Astrocyte (in vitro differentiated cells and primary cell): ENCODE measurements around the gene PIM3. TPM values are rescaled to one million over a fixed set of nuclear protein-coding genes. Genes with fewer than 3 reads are reported as not detected.

ENCODE experiments used
- DNase-seq: peaks from one replicate; pipeline ENCODE4 v3.0.0-alpha.2; 2010; ENCODE audit warnings: low read depth
- FAIRE-seq: peaks from 2 replicates; lab custom pipeline; 2011; peaks lifted over from hg19 to GRCh38; lab: Jason Lieb, UNC
- H2AFZ ChIP-seq: 2 replicates; pipeline ENCODE4 v1.6.0; 2012; ENCODE audit warnings: low read depth, low read length, inconsistent platforms
- H3K27ac ChIP-seq: 2 replicates; pipeline ENCODE4 v1.5.1; 2011; ENCODE audit warnings: low read depth, low read length, inconsistent platforms
- H3K27me3 ChIP-seq: 2 replicates; pipeline ENCODE4 v1.6.0; 2011; ENCODE audit warnings: low read length, inconsistent platforms; ENCODE audit not compliant: insufficient read depth
- H3K36me3 ChIP-seq: 2 replicates; pipeline ENCODE4 v1.5.1; 2011; ENCODE audit warnings: low read length, inconsistent platforms; ENCODE audit not compliant: insufficient read depth
- H3K4me1 ChIP-seq: 2 replicates; pipeline ENCODE4 v1.5.1; 2011; ENCODE audit warnings: low read length, inconsistent platforms; ENCODE audit not compliant: insufficient read depth
- H3K4me2 ChIP-seq: 2 replicates; pipeline ENCODE4 v1.6.0; 2012; ENCODE audit warnings: low read length, inconsistent platforms
- H3K4me3 ChIP-seq: 2 replicates; pipeline ENCODE4 v1.5.1; 2011; ENCODE audit warnings: low read depth, mild to moderate bottlenecking, low read length, inconsistent platforms; ENCODE audit not compliant: insufficient read depth
- H3K79me2 ChIP-seq: 2 replicates; pipeline ENCODE4 v1.6.0; 2012; ENCODE audit warnings: mild to moderate bottlenecking, low read length, inconsistent platforms; ENCODE audit not compliant: insufficient read depth
- H3K9ac ChIP-seq: 2 replicates; pipeline ENCODE4 v1.6.0; 2012; ENCODE audit warnings: mild to moderate bottlenecking, low read length, inconsistent platforms
- H3K9me3 ChIP-seq: 2 replicates; pipeline ENCODE4 v1.5.1; 2012; ENCODE audit warnings: low read depth, mild to moderate bottlenecking, low read length, inconsistent platforms; ENCODE audit not compliant: insufficient read depth
- H4K20me1 ChIP-seq: 2 replicates; pipeline ENCODE4 v1.6.0; 2012; ENCODE audit warnings: low read length, inconsistent platforms; ENCODE audit not compliant: insufficient read depth
- H3K27ac Mint-ChIP-seq: one replicate; pipeline ENCODE4 v1.8.0; 2021; ENCODE audit warnings: mild to moderate bottlenecking, mixed read lengths; ENCODE audit not compliant: unreplicated experiment
- H3K27me3 Mint-ChIP-seq: one replicate; pipeline ENCODE4 v1.8.0; 2021; ENCODE audit warnings: low read depth, mixed read lengths; ENCODE audit not compliant: unreplicated experiment
- H3K36me3 Mint-ChIP-seq: one replicate; pipeline ENCODE4 v1.8.0; 2021; ENCODE audit warnings: low read depth, mixed read lengths; ENCODE audit not compliant: unreplicated experiment
- H3K4me1 Mint-ChIP-seq: one replicate; pipeline ENCODE4 v1.8.0; 2021; ENCODE audit warnings: low read depth, mixed read lengths; ENCODE audit not compliant: unreplicated experiment
- H3K4me3 Mint-ChIP-seq: one replicate; pipeline ENCODE4 v1.8.0; 2021; ENCODE audit warnings: mild to moderate bottlenecking, moderate library complexity, mixed read lengths; ENCODE audit not compliant: unreplicated experiment
- H3K9me3 Mint-ChIP-seq: one replicate; pipeline ENCODE4 v1.8.0; 2021; ENCODE audit warnings: mild to moderate bottlenecking, mixed read lengths; ENCODE audit not compliant: unreplicated experiment
- EZH2 ChIP-seq: IDR thresholded peaks from 2 replicates; pipeline ENCODE4 v1.6.1; 2012; ENCODE audit warnings: mild to moderate bottlenecking, low read length, inconsistent platforms; ENCODE audit not compliant: insufficient read depth
- total RNA-seq: library from RNA; stranded (reverse); gene quantifications from 2 replicates; pipeline ENCODE4 v1.2.1, GENCODE V29; 2021
- TF ChIP-seq, protein P1 (sequence below): IDR thresholded peaks from 2 replicates; pipeline ENCODE4 v1.5.1; 2011; ENCODE audit warnings: low read depth, mild to moderate bottlenecking, inconsistent platforms, low read length, moderate library complexity; ENCODE audit not compliant: insufficient read depth

The PIM3 gene
- total RNA-seq, 1 donor from 2014 or later, result 15.5 TPM

DNA sequence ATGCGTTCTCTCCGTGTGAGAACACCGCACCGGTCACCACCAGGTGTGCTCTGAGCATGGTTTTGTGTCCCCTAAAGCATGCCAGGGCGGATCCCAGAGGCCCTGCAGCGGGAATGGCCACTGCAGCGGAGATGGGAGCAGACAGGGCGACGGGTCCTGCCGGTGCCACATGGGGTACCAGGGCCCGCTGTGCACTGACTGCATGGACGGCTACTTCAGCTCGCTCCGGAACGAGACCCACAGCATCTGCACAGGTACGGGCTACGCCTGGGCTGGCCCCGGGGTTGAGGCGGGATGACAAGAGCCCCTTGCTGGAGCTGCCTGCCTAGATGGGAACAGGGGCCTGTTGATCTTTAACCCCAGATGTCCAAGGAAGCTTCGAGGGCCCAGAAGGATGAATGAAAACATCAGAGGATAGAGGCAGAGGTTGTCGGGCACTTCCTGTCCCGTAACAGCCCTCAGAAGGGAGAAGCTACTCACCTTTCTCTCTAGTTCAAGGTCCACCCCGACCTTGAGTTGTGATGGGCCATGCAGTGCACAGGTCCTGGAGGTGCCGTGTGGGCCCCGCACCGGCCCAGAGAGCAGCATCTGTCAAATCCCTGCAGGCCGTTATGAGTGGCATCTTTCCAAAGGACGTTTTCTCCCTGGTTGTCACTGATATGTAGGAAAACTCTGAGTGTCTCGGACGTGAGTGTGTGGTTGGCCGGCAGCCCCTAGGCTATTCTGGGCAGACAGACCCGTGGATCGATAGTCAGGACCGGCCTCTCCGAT lies 38.9 kb upstream of the PIM3 start:
- no peak for DNase-seq
- Histone ChIP-seq H2AFZ (no peak overlapping the region), H3K4me1 (peaks cover 8% of the 10 kb centered on the region), H3K4me2 (no peak overlapping the region), H3K27me3 (no peaks in the 10 kb centered on the region), H3K36me3 (peaks cover 5% of the 10 kb centered on the region), H3K27ac (no peak overlapping the region), H4K20me1 (peaks cover 17% of the 10 kb centered on the region), H3K9me3 (no peaks in the 10 kb centered on the region), H3K4me3 (no peak overlapping the region), H3K9ac (no peak overlapping the region), H3K79me2 (peaks cover 18% of the 10 kb centered on the region)
- Mint-ChIP-seq H3K27me3 (no peaks in the 10 kb centered on the region), H3K27ac (no peak overlapping the region), H3K4me1 (peaks cover 1% of the 10 kb centered on the region), H3K9me3 (no peaks in the 10 kb centered on the region), H3K36me3 (peaks cover 2% of the 10 kb centered on the region), H3K4me3 (no peak overlapping the region)
- TF ChIP-seq, protein P1, sequence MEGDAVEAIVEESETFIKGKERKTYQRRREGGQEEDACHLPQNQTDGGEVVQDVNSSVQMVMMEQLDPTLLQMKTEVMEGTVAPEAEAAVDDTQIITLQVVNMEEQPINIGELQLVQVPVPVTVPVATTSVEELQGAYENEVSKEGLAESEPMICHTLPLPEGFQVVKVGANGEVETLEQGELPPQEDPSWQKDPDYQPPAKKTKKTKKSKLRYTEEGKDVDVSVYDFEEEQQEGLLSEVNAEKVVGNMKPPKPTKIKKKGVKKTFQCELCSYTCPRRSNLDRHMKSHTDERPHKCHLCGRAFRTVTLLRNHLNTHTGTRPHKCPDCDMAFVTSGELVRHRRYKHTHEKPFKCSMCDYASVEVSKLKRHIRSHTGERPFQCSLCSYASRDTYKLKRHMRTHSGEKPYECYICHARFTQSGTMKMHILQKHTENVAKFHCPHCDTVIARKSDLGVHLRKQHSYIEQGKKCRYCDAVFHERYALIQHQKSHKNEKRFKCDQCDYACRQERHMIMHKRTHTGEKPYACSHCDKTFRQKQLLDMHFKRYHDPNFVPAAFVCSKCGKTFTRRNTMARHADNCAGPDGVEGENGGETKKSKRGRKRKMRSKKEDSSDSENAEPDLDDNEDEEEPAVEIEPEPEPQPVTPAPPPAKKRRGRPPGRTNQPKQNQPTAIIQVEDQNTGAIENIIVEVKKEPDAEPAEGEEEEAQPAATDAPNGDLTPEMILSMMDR, result no peak
- no peak for TF ChIP-seq EZH2
- FAIRE-seq, result no peak

DNA sequence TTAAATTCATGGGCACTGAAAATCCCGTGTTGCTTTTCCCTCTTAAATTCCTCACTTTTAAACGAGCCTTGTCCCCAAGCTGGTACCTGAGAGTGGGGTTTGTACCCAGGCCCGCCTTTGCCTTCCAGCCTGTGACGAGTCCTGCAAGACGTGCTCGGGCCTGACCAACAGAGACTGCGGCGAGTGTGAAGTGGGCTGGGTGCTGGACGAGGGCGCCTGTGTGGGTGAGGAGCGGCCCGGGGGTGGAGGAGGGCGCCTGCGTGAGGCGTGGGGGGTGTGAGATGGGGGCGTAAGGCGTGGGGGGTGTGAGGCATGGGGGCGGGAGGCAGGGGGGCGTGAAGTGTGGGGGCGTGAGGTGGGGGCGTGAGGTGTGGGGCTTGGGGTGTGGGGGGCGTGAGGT lies 38.1 kb upstream of the PIM3 start:
- TF ChIP-seq EZH2, result no peak
- TF ChIP-seq, protein P1, result no peak
- Histone ChIP-seq H4K20me1 (peaks cover 11% of the 10 kb centered on the region), H3K9me3 (no peaks in the 10 kb centered on the region), H3K27ac (no peak overlapping the region), H3K4me2 (no peak overlapping the region), H3K4me3 (no peak overlapping the region), H3K27me3 (no peaks in the 10 kb centered on the region), H2AFZ (no peak overlapping the region), H3K79me2 (peaks cover 12% of the 10 kb centered on the region), H3K9ac (no peak overlapping the region), H3K36me3 (peaks cover 5% of the 10 kb centered on the region), H3K4me1 (peaks cover 8% of the 10 kb centered on the region)
- Mint-ChIP-seq H3K27ac (no peak overlapping the region), H3K36me3 (peaks cover 2% of the 10 kb centered on the region), H3K4me3 (no peak overlapping the region), H3K4me1 (no peaks in the 10 kb centered on the region), H3K9me3 (no peaks in the 10 kb centered on the region), H3K27me3 (peaks cover 5% of the 10 kb centered on the region)
- FAIRE-seq, result no peak
- no peak for DNase-seq

DNA sequence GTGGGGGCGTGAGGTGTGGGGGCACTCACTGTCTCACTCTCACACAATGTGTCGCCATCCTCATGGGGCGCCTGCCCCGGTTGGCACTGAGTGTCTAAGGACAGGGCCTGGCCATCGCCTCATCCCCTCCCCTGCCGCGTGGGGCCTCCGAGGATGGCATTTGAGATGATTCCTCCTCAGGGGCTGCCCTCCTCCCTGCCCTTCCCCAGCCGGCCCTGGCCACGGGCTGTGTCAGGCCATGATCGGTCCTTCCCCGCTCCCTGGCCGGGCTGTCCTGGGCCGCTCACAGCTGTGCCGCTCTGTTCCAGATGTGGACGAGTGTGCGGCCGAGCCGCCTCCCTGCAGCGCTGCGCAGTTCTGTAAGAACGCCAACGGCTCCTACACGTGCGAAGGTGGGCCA lies 37.6 kb upstream of the PIM3 start:
- Mint-ChIP-seq H3K27me3 (peaks cover 6% of the 10 kb centered on the region), H3K36me3 (peaks cover 2% of the 10 kb centered on the region), H3K4me3 (no peak overlapping the region), H3K9me3 (no peaks in the 10 kb centered on the region), H3K27ac (no peak overlapping the region), H3K4me1 (no peaks in the 10 kb centered on the region)
- H3K9me3 ChIP-seq, result no peaks in the 10 kb centered on the region
- H3K27me3 ChIP-seq, result no peaks in the 10 kb centered on the region
- H2AFZ ChIP-seq, result no peak overlapping the region
- H3K4me1 ChIP-seq, result peaks cover 8% of the 10 kb centered on the region
- H4K20me1 ChIP-seq, result peaks cover 11% of the 10 kb centered on the region
- no peak for FAIRE-seq
- H3K27ac ChIP-seq, result no peak overlapping the region
- no peak for DNase-seq
- TF ChIP-seq EZH2, result no peak
- TF ChIP-seq, protein P1, result no peak
- no peak overlapping the region for H3K4me2 ChIP-seq
- peaks cover 12% of the 10 kb centered on the region for H3K79me2 ChIP-seq
- no peak overlapping the region for H3K4me3 ChIP-seq
- H3K36me3 ChIP-seq, result peaks cover 5% of the 10 kb centered on the region
- no peak overlapping the region for H3K9ac ChIP-seq
